Endothelial cell of umbilical vein (primary cell): ENCODE measurements around the gene SLC25A29.

Experiments
- CTCF ChIP-seq, 2 donors: IDR thresholded peaks; 1 replicate in 1 of 2; 2 replicates in 1 of 2; pipeline ENCODE4 v1.5.1; 2011; ENCODE audit warnings: low read length in 2 of 2, mild to moderate bottlenecking in 2 of 2, moderate library complexity in 2 of 2, control low read depth in 1 of 2, inconsistent platforms in 1 of 2, low read depth in 1 of 2; ENCODE audit not compliant: insufficient read depth in 1 of 2; ENCODE audit errors: extremely low read depth in 1 of 2
- EZH2 ChIP-seq: IDR thresholded peaks from 2 replicates; pipeline ENCODE4 v1.6.1; 2012; ENCODE audit warnings: borderline replicate concordance, low read depth, mild to moderate bottlenecking, moderate library complexity, low read length, inconsistent platforms; ENCODE audit not compliant: severe bottlenecking
- GATA2 ChIP-seq: IDR thresholded peaks from 2 replicates; pipeline ENCODE4 v1.7.0; 2011; ENCODE audit warnings: low read depth, mild to moderate bottlenecking, moderate library complexity, mixed read lengths, low read length; ENCODE audit not compliant: insufficient read length, insufficient read depth
- JUN ChIP-seq: IDR thresholded peaks from 2 replicates; pipeline ENCODE4 v1.6.1; 2011; ENCODE audit warnings: borderline replicate concordance, low read depth; ENCODE audit not compliant: insufficient read length, insufficient read depth
- MYC ChIP-seq: IDR thresholded peaks from one replicate; pipeline ENCODE4 v1.6.1; 2011; ENCODE audit warnings: mild to moderate bottlenecking, low read depth, low read length
- POLR2A ChIP-seq: IDR thresholded peaks from 2 replicates; pipeline ENCODE4 v1.6.1; 2012; ENCODE audit warnings: low read depth, mild to moderate bottlenecking, control low read depth, low read length

- TF ChIP-seq CTCF (IDR thresholded peaks at IDR 0.05; ENCODE audit: extremely low read depth in 1 of 2, insufficient read depth in 1 of 2, low read depth in 1 of 2, low read length in 2 of 2) (no peak), POLR2A (no peak), GATA2 (no peak), MYC (no peak), JUN (no peak), EZH2 (no peak)
Measured at GRCh38 chr14:100289916-100290606, 16.2 kb downstream of the SLC25A29 start.
